ENCODE data around the gene PPP1R9B. TPM values are rescaled to one million over a fixed set of nuclear protein-coding genes. Genes with fewer than 3 reads are reported as not detected.

Gene PPP1R9B
- total RNA-seq, 2 donors from 2014 or later, result 82.9 to 111 TPM

DNA sequence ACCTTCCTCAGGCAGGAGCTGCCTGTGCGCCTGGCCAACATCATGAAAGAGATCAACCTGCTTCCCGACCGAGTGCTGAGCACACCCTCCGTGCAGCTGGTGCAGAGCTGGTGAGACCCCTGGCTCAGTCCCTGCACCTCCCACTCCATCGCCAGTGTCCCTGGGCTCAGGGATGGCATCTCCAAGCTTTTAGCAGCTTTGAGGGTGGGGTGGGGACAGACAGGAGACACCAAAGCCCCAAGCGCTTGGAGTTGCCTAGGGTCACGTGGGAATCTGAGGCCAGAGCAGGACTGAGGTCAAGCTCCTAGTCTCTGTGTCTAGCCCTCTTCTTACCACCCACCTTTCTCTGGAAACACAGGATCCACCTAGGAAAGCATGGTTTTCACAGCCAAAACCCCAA lies 53.0 kb downstream of the PPP1R9B start:
- DNase-seq (no peak), ATAC-seq (no peak)
- peaks cover 37% of the 10 kb centered on the region for H3K4me1 Mint-ChIP-seq
- no peak overlapping the region for H3K4me3 Mint-ChIP-seq
- no peaks in the 10 kb centered on the region for H3K9me3 ChIP-seq (ENCODE audit: control insufficient read depth, low read length, poor library complexity, severe bottlenecking)
- H3K36me3 Mint-ChIP-seq (ENCODE audit: low read depth), result peaks cover 4% of the 10 kb centered on the region
- H3K27ac Mint-ChIP-seq, result no peak overlapping the region
- no peaks in the 10 kb centered on the region for H3K27me3 Mint-ChIP-seq

DNA sequence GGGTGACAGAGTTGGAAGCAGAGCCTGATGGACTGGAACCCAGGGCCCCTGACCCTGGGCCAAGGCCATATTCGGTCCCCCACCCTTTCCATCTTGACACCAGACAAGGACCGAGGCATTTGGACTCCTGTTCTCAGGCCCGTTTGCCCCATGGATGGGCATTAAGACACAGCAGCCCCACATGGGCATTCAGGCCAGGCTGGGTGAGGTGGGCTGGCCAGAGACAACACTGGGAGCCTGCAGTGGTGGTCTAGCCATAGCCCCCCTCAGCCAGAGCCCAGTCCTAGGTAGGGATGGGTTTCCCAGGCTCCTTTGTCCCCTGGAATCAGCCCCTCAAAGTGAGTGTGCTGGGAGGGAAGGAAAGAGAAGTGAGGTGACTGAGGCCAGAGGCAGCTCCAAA lies 53.7 kb downstream of the PPP1R9B start:
- Mint-ChIP-seq H3K36me3 (ENCODE audit: low read depth) (peaks cover 4% of the 10 kb centered on the region), H3K4me1 (peaks cover 37% of the 10 kb centered on the region), H3K27ac (no peak overlapping the region), H3K4me3 (no peak overlapping the region), H3K27me3 (no peaks in the 10 kb centered on the region)
- DNase-seq (no peak), ATAC-seq (no peak)
- no peaks in the 10 kb centered on the region for H3K9me3 ChIP-seq (ENCODE audit: control insufficient read depth, low read length, poor library complexity, severe bottlenecking)

DNA sequence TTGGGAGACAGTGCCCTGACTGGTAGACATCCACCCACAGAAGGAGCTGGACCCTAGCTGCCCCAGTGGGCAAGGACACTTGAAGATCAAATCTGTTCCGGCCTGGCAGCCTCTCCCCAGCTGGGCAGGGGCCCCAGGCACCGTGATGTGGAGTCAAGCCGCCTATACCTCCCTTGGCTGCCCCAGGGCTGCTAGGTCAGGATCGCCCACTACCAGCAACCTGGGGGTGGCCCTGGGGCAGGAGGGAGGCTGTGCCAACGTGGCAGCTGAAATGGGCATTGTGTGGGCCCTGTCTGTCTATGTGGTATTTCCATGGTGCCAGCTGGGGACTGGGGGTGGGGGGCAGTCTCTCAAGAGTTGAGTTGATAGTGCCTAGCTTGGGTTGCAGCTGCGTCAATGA lies 54.4 kb downstream of the PPP1R9B start:
- Mint-ChIP-seq H3K4me1 (peaks cover 37% of the 10 kb centered on the region), H3K27ac (peak overlapping the region; percentile 98)
- ATAC-seq, result no peak

DNA sequence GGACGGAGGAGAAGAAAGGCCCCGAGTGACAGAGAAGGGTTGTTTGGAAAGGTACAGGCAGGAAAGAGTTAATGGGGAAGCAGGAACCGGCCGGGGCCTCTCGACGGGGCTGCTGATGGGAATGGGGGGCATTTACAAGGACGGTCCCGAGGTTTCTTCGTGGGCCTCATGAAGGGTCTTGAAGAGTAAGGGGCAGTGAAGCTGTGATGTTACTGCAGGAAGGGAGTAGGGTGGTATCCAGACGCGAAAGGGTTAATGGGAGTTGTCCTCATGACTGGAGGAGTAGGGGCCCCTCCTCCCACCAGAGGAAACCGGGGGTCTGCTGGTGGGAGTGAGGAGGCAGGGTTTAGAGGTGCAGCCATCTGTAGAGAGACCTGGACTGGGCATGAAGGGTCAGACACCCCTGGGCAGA lies 54.8 kb downstream of the PPP1R9B start:
- no peak for DNase-seq
- Mint-ChIP-seq H3K27me3 (no peaks in the 10 kb centered on the region), H3K4me1 (peaks cover 38% of the 10 kb centered on the region), H3K4me3 (peak overlapping the region; percentile 98), H3K27ac (peak overlapping the region; percentile 98), H3K36me3 (ENCODE audit: low read depth) (peaks cover 4% of the 10 kb centered on the region)
- no peaks in the 10 kb centered on the region for H3K9me3 ChIP-seq (ENCODE audit: control insufficient read depth, low read length, poor library complexity, severe bottlenecking)
- no peak for ATAC-seq

More for the DNA sequence above, 54.4 kb downstream of the PPP1R9B start:
- peak overlapping the region; percentile 98 for H3K4me3 Mint-ChIP-seq
- peaks cover 4% of the 10 kb centered on the region for H3K36me3 Mint-ChIP-seq (ENCODE audit: low read depth)
- H3K9me3 ChIP-seq (ENCODE audit: control insufficient read depth, low read length, poor library complexity, severe bottlenecking), result no peaks in the 10 kb centered on the region
- DNase-seq, result no peak
- H3K27me3 Mint-ChIP-seq, result no peaks in the 10 kb centered on the region

DNA sequence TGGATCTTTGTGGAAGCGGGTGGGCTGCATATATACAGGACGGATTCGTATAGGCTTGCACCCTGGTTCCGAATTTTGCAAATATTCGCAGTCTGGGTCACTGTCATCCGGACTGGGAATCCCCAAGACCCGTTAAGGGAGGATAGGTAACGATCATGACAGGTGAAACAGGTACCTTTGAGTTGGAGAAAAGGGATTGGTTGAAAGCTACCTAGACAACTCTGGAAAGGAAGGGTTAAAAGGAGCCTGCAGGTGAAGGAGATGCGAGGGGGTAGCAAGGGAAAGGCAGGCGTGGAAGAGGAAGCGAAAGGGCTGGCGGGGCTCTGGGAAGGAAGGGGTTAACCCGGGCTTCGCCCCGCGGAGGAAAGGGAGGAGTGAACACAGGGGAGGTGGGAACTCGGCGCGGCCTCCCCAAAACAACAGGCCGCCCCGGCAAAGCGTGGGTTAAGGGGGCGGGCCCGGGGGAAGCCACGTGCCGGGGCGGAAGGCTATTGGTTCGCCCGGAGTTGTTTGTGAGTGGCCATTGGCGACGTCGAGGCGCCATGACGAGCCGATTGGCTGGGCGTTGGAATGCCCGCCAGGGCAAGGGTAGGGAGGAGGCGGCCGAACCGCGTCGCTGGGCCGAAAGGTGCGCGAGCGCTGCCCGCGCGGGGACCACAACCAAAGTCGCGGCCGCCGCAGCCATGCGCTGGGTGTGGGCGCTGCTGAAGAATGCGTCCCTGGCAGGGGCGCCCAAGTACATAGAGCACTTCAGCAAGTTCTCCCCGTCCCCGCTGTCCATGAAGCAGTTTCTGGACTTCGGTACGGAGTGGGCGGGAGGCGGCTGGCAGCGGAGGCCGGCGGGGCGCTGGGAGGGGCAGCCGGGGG lies 55.5 kb downstream of the PPP1R9B start, which contains the start of gene PDK2:
Gene PDK2, plus strand, starts transcription at position 599 of the 867 bp plus-strand sequence. Its CDS starts 85 bp downstream, at position 684.
- H3K4me3 Mint-ChIP-seq, result peak within 1 kb of the TSS; percentile 98
- H3K27ac Mint-ChIP-seq, result peak within 1 kb of the TSS; percentile 98
- DNase-seq (peak; percentile 94 to 95 (median 95)), ATAC-seq (peak; percentile 96)
- no peaks in the 10 kb centered on the region for H3K9me3 ChIP-seq (ENCODE audit: control insufficient read depth, low read length, poor library complexity, severe bottlenecking)
- peaks cover 35% of the 10 kb centered on the region for H3K4me1 Mint-ChIP-seq
- peaks cover 4% of the 10 kb centered on the region for H3K36me3 Mint-ChIP-seq (ENCODE audit: low read depth)
- no peaks in the 10 kb centered on the region for H3K27me3 Mint-ChIP-seq

DNA sequence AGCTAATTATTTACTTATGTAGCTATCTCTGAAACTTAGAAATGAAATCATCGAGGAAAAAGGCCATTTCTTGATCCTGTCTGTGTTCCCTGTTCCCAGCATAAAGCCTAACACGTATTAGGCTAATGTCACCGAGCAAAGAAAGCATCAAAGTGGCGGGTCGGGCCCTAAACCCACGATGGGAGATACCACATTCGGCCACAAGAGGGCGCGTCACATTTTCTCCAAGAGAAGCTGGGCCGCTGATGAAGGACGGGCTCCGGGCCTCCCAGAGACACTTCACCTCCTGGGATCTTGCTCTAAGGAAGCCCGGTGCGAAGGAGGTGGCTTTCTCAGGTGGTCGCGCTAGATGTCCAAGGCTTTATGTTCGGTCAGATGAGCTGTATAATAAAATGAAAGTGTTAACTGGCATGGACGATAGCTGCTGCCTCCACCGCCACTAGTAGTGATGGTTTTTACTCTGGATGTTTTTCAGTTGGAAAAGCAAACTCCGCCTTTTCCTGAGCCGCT lies 56.2 kb downstream of the PPP1R9B start:
- H3K36me3 Mint-ChIP-seq (ENCODE audit: low read depth), result peaks cover 4% of the 10 kb centered on the region
- no peaks in the 10 kb centered on the region for H3K9me3 ChIP-seq (ENCODE audit: control insufficient read depth, low read length, poor library complexity, severe bottlenecking)
- H3K27ac Mint-ChIP-seq, result peak overlapping the region; percentile 98
- ATAC-seq, result peak; percentile 55
- H3K4me1 Mint-ChIP-seq, result peaks cover 31% of the 10 kb centered on the region
- H3K27me3 Mint-ChIP-seq, result no peaks in the 10 kb centered on the region
- H3K4me3 Mint-ChIP-seq, result peak overlapping the region; percentile 98
- peak; percentile 79 to 86 (median 80) for DNase-seq

DNA sequence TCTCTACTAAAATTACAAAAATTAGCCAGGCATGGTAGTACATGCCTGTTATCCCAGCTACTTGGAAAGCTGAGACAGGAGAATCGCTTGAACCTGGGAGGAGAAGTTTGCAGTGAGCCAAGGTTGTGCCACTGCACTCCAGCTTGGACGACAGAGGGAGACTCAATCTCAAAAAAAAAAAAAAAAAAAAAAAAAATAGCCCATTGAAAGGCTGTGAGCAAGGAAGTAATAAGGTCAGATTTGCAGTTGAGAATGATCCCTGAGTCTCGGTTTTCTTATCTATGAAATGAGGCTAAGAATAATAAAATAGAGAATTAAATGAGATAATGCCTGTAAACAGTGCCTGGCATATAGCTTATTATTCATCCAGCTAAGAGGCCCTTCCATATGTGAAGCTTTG lies 56.7 kb downstream of the PPP1R9B start:
- peak overlapping the region; percentile 98 for H3K27ac Mint-ChIP-seq
- peak overlapping the region; percentile 98 for H3K4me3 Mint-ChIP-seq
- peaks cover 31% of the 10 kb centered on the region for H3K4me1 Mint-ChIP-seq
- H3K9me3 ChIP-seq (ENCODE audit: control insufficient read depth, low read length, poor library complexity, severe bottlenecking), result no peaks in the 10 kb centered on the region
- peaks cover 4% of the 10 kb centered on the region for H3K36me3 Mint-ChIP-seq (ENCODE audit: low read depth)
- DNase-seq (no peak), ATAC-seq (no peak)
- H3K27me3 Mint-ChIP-seq, result no peaks in the 10 kb centered on the region

DNA sequence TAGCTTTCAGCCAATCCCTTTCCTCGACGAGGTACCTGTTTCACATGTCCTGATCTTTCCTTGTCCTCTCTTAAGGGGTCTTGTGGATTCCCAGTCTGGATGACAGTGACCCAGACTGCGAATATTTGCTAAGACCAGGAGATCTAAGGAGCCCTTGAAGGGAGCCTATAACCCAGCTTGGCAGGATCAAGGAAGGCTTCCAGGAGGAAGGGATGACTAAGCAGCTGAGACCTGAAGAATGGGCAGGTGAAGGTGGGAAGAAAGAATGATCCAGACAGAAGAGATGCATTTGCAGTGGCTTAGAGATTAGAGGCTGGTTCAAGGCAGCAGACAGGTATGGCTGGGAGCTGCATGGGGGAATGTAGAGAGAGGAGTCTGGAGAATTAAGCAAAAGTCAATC lies 57.2 kb downstream of the PPP1R9B start:
- H3K9me3 ChIP-seq (ENCODE audit: control insufficient read depth, low read length, poor library complexity, severe bottlenecking), result no peaks in the 10 kb centered on the region
- DNase-seq (no peak), ATAC-seq (no peak)
- H3K27me3 Mint-ChIP-seq, result no peaks in the 10 kb centered on the region
- H3K36me3 Mint-ChIP-seq (ENCODE audit: low read depth), result peaks cover 4% of the 10 kb centered on the region
- peak overlapping the region; percentile 98 for H3K27ac Mint-ChIP-seq
- H3K4me3 Mint-ChIP-seq, result no peak overlapping the region
- H3K4me1 Mint-ChIP-seq, result peaks cover 28% of the 10 kb centered on the region

DNA sequence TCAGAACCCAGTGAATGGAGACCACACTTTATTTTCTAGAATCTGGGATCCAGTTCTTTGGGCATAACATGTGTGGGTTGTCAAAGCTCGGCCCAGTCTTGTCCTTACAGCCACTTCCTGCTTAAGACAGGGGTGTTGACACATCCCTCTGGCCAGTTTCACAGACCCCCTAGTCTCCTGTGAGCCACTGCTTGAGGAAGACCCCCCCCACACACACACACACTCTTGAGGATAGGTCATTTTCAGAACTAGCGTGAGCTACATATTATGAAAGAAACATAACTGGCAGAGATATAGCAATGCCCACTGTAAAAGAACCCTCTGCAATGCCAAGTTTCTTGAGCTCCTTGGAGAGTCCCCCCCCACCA lies 58.6 kb downstream of the PPP1R9B start:
- peaks cover 22% of the 10 kb centered on the region for H3K4me1 Mint-ChIP-seq
- H3K36me3 Mint-ChIP-seq (ENCODE audit: low read depth), result peaks cover 4% of the 10 kb centered on the region
- H3K9me3 ChIP-seq (ENCODE audit: control insufficient read depth, low read length, poor library complexity, severe bottlenecking), result no peaks in the 10 kb centered on the region
- no peak overlapping the region for H3K4me3 Mint-ChIP-seq
- no peak overlapping the region for H3K27ac Mint-ChIP-seq
- DNase-seq (no peak), ATAC-seq (no peak)
- H3K27me3 Mint-ChIP-seq, result no peaks in the 10 kb centered on the region

DNA sequence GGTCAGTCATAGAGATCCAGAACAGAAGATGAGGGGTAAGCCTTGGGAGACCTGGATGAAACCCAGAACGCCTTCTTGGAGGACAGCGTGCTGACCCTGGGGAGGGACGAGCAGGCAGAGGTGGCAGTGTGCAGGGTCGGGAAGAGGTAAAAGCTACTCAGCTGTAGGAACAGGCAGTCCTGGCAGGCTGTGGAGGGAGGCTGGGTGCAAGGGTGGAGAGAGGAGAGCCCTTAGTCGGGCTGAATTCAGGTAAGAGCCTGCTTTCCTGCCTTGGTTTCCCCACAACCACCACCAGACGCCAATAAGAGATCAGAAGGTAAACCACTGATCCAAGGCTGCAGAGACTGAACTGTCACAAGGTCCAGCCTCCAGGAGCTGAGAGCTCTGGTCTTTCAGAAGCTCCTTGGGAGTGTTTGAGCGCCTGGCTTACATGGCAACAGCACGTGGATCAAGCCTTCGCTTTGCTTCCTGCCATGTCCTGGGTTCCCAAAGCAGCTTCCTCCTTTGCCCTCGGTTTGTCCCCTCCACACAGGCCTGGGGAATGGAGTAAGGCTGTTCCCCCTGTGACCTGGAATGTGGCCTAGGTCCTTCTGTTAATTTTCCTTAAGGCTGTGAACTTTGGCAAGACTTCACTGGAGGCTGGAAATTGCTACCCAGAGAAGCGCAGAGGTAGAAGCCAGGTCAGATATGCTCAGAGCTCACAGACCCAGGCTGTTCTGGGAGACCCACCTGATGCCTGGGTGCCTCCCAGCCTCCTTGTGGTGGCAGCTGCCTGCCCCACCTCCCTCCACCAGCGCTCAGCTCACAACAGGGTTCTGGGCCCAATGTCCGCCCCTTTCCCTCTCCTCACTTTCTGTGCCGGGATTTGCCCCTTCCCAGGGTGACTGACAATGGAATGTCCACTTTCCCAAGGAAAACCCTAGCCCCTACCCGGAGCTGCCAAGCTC lies 59.2 kb downstream of the PPP1R9B start:
- DNase-seq (no peak), ATAC-seq (no peak)
- Mint-ChIP-seq H3K27ac (no peak overlapping the region), H3K36me3 (ENCODE audit: low read depth) (peaks cover 4% of the 10 kb centered on the region), H3K4me3 (no peak overlapping the region), H3K4me1 (peaks cover 21% of the 10 kb centered on the region), H3K27me3 (no peaks in the 10 kb centered on the region)
- no peaks in the 10 kb centered on the region for H3K9me3 ChIP-seq (ENCODE audit: control insufficient read depth, low read length, poor library complexity, severe bottlenecking)

DNA sequence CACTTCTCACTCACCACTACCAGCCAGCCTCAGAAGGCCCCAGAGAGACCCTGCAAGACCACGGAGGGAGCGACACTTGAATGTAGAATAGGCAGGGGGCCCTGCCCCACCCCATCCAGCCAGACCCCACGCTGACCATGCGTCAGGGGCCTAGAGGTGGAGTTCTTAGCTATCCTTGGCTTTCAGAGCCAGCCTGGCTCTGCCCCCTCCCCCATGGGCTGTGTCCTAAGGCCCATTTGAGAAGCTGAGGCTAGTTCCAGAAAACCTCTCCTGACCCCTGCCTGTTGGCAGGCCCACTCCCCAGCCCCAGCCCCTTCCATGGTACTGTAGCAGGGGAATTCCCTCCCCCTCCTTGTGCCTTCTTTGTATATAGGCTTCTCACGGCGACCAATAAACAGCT lies 60.4 kb downstream of the PPP1R9B start:
- peaks cover 10% of the 10 kb centered on the region for H3K4me1 Mint-ChIP-seq
- no peaks in the 10 kb centered on the region for H3K9me3 ChIP-seq (ENCODE audit: control insufficient read depth, low read length, poor library complexity, severe bottlenecking)
- peaks cover 2% of the 10 kb centered on the region for H3K36me3 Mint-ChIP-seq (ENCODE audit: low read depth)
- no peaks in the 10 kb centered on the region for H3K27me3 Mint-ChIP-seq
- DNase-seq (no peak), ATAC-seq (no peak)
- no peak overlapping the region for H3K4me3 Mint-ChIP-seq
- no peak overlapping the region for H3K27ac Mint-ChIP-seq

DNA sequence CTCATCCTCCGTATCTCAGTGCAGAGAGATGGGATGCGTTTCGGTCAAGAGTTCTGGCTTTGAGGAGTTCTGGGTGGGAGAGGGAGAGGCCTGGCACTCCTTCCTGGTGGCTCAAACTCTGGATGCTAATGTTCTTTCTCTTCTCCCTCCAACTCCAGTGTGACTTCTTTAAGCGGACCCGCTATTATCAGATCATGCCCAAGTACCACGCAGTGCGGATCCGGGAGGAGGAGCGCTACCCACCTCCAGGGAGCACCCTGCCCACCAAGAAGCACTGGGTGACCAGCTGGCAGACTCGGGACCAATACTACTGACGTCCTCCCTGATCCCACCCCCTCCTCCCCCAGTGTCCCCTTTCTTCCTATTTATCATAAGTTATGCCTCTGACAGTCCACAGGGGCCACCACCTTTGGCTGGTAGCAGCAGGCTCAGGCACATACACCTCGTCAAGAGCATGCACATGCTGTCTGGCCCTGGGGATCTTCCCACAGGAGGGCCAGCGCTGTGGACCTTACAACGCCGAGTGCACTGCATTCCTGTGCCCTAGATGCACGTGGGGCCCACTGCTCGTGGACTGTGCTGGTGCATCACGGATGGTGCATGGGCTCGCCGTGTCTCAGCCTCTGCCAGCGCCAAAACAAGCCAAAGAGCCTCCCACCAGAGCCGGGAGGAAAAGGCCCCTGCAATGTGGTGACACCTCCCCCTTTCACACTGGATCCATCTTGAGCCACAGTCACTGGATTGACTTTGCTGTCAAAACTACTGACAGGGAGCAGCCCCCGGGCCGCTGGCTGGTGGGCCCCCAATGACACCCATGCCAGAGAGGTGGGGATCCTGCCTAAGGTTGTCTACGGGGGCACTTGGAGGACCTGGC lies 61.3 kb downstream of the PPP1R9B start:
- H3K27me3 Mint-ChIP-seq, result no peaks in the 10 kb centered on the region
- DNase-seq, result no peak
- H3K36me3 Mint-ChIP-seq (ENCODE audit: low read depth), result no peaks in the 10 kb centered on the region

More for the DNA sequence above, 61.3 kb downstream of the PPP1R9B start:
- no peaks in the 10 kb centered on the region for H3K9me3 ChIP-seq (ENCODE audit: control insufficient read depth, low read length, poor library complexity, severe bottlenecking)
- no peak for ATAC-seq
- Mint-ChIP-seq H3K4me3 (no peak overlapping the region), H3K4me1 (peaks cover 5% of the 10 kb centered on the region), H3K27ac (no peak overlapping the region)

Measured in T-helper 17 cell (primary cell).